UCSD-AML1 (cell line): ENCODE results near the gene GPAM.
A peak's percentile ranks its signal among the peaks of the same experiment; 100 is the strongest.
"Not testable (repeated sequence)": the region's sequence is repeated elsewhere in the genome, so short reads cannot be mapped to it uniquely, and the experiment has no call there.

ENCODE experiments used
- DNase-seq: peaks from one replicate; lab custom pipeline; 2025; ENCODE audit not compliant: unreplicated experiment; lab: John Stamatoyannopoulos, UW

Gene GPAM

GRCh38 chr10:112136486-112137153 lies 46.9 kb downstream of the GPAM start:
- no peak for DNase-seq

- DNase-seq, result no peak
Measured at GRCh38 chr10:112135604-112136003, 48.0 kb downstream of the GPAM start.

- no peak for DNase-seq
Measured at GRCh38 chr10:112132435-112132834, 51.1 kb downstream of the GPAM start.

GRCh38 chr10:112131996-112132395 lies 51.6 kb downstream of the GPAM start:
- DNase-seq, result no peak

- no peak for DNase-seq
Measured at GRCh38 chr10:112131346-112131745, 52.2 kb downstream of the GPAM start.

GRCh38 chr10:112126901-112127300 lies 56.7 kb downstream of the GPAM start:
- DNase-seq, result no peak

GRCh38 chr10:112126172-112126571 lies 57.4 kb downstream of the GPAM start:
- DNase-seq, result no peak

GRCh38 chr10:112124866-112125265 lies 58.7 kb downstream of the GPAM start:
- DNase-seq, result no peak

GRCh38 chr10:112122827-112123226 lies 60.7 kb downstream of the GPAM start:
- no peak for DNase-seq

GRCh38 chr10:112120491-112120890 lies 63.1 kb downstream of the GPAM start:
- DNase-seq, result no peak

GRCh38 chr10:112115781-112116385 lies 67.7 kb downstream of the GPAM start:
- DNase-seq, result peak; percentile 37

GRCh38 chr10:112109779-112110178 lies 73.8 kb downstream of the GPAM start:
- not testable (repeated sequence) for DNase-seq
